ENCODE data around the gene ARHGAP22. TPM values are rescaled to one million over a fixed set of nuclear protein-coding genes. Genes with fewer than 3 reads are reported as not detected.
A peak's percentile ranks its signal among the peaks of the same experiment; 100 is the strongest.

Gene ARHGAP22
- 22.9 and 31.6 TPM in 2 replicates for total RNA-seq

GRCh38 chr10:48604991-48605508 lies at the start of gene ARHGAP22:
TSS of gene ARHGAP22 (minus strand) at chr10:48605073. CDS start at chr10:48604796, 277 bp downstream.
- peak; percentile 34 for DNase-seq (ENCODE audit: low read depth)

GRCh38 chr10:48653944-48654698 lies 49.2 kb upstream of the ARHGAP22 start:
- TF ChIP-seq CTCF (IDR thresholded peaks at IDR 0.05; ENCODE audit: insufficient read depth, low read depth, low read length), result no peak
- no peak for DNase-seq (ENCODE audit: low read depth)

More at GRCh38 chr10:48604991-48605508, at the start of gene ARHGAP22:
- H3K4me3 ChIP-seq (ENCODE audit: low read depth, low read length), result peak within 1 kb of the TSS; percentile 72
- TF ChIP-seq CTCF (IDR thresholded peaks at IDR 0.05; ENCODE audit: insufficient read depth, low read depth, low read length), result no peak

GRCh38 chr10:48653347-48653746 lies 48.5 kb upstream of the ARHGAP22 start:
- no peak overlapping the region for H3K4me3 ChIP-seq (ENCODE audit: low read depth, low read length)
- TF ChIP-seq CTCF (IDR thresholded peaks at IDR 0.05; ENCODE audit: insufficient read depth, low read depth, low read length), result no peak
- DNase-seq (ENCODE audit: low read depth), result no peak

More at GRCh38 chr10:48653944-48654698, 49.2 kb upstream of the ARHGAP22 start:
- no peak overlapping the region for H3K4me3 ChIP-seq (ENCODE audit: low read depth, low read length)

GRCh38 chr10:48652344-48652743 lies 47.5 kb upstream of the ARHGAP22 start:
- DNase-seq (ENCODE audit: low read depth), result no peak
- no peak for TF ChIP-seq CTCF (IDR thresholded peaks at IDR 0.05; ENCODE audit: insufficient read depth, low read depth, low read length)
- no peak overlapping the region for H3K4me3 ChIP-seq (ENCODE audit: low read depth, low read length)

- no peak for TF ChIP-seq CTCF (IDR thresholded peaks at IDR 0.05; ENCODE audit: insufficient read depth, low read depth, low read length)
- no peak for DNase-seq (ENCODE audit: low read depth)
Observed at GRCh38 chr10:48651839-48652238, 47.0 kb upstream of the ARHGAP22 start.

GRCh38 chr10:48651293-48651692 lies 46.4 kb upstream of the ARHGAP22 start:
- TF ChIP-seq CTCF (IDR thresholded peaks at IDR 0.05; ENCODE audit: insufficient read depth, low read depth, low read length), result no peak
- H3K4me3 ChIP-seq (ENCODE audit: low read depth, low read length), result no peak overlapping the region
- no peak for DNase-seq (ENCODE audit: low read depth)

More at GRCh38 chr10:48651839-48652238, 47.0 kb upstream of the ARHGAP22 start:
- no peak overlapping the region for H3K4me3 ChIP-seq (ENCODE audit: low read depth, low read length)
